AG09309 (cell line): ENCODE data around the gene FHL3.
A peak's percentile ranks its signal among the peaks of the same experiment; 100 is the strongest.

ENCODE experiments used
- DNase-seq: peaks from one replicate; pipeline ENCODE4 v3.0.0-alpha.2; 2010; ENCODE audit warnings: low read depth
- H3K4me3 ChIP-seq: 2 replicates; pipeline ENCODE4 v1.5.1; 2011; ENCODE audit warnings: mild to moderate bottlenecking, low read depth, low read length, moderate library complexity; ENCODE audit not compliant: control insufficient read depth
- TF ChIP-seq, protein P1 (sequence below): IDR thresholded peaks from 2 replicates; pipeline ENCODE4 v1.5.1; 2011; ENCODE audit warnings: mild to moderate bottlenecking, low read depth, low read length, inconsistent platforms; ENCODE audit not compliant: insufficient read depth, control insufficient read depth; ENCODE audit errors: missing control alignments

The FHL3 gene

DNA sequence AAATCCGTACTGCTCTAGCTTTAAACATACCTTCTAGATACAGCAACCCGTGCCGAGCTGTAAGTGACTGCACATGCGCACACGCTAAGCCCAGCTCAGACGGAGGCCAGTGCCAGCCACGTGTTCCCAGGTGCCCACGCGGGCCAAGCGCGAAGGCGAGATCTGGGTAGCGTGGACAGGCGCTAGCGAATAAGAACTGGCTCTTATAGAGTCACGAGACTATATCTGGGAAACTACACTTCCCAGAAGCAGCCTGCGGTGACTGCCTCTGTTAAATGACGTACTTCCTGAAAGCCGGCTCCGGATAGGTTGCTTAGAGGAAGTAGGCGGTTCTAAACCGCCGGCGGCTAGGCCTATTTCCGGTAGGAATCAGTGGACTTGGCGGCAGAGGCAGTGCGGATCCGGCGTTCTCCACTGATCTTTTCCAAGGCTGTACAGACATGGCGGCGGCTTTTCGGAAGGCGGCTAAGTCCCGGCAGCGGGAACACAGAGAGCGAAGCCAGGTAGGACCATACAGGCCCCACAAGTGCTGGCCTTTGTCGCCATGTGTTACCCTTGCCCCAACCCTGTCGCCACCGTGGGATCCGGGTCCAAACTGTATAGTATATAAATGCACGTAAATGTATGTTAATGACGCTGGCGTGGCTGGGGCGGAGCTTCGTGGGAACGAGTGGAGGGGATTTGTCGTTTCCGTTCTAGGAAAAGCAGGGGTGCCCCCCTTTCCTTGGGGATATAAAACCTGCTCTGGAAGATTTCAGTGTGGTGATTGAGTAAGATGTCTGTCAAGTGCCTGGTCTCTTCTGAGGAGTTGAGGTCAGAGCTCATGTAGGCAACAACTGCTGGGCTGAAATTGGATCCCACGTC lies 7.3 kb upstream of the FHL3 start, which contains the start of gene UTP11:
Gene UTP11, plus strand, starts transcription at position 372 of the 864 bp plus-strand sequence. Its CDS starts 69 bp downstream, at position 441.
- H3K4me3 ChIP-seq, result peak within 1 kb of the TSS; percentile 87

DNA sequence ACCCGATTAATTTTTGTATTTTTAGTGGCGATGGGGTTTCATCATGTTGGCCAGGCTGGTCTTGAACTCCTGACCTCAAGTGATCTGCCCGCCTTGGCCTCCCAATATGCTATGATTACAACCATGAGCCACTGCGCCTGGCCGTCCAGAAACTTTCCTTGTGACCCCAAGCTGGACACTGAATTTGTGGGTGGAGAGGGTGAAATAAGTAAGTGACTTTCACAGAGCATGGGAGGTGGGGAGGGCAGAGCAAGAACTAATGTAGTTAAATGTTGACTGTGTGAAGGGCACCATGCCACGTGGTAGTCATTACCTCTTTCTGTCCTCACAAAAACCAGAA lies 4.5 kb upstream of the FHL3 start:
- TF ChIP-seq, protein P1, sequence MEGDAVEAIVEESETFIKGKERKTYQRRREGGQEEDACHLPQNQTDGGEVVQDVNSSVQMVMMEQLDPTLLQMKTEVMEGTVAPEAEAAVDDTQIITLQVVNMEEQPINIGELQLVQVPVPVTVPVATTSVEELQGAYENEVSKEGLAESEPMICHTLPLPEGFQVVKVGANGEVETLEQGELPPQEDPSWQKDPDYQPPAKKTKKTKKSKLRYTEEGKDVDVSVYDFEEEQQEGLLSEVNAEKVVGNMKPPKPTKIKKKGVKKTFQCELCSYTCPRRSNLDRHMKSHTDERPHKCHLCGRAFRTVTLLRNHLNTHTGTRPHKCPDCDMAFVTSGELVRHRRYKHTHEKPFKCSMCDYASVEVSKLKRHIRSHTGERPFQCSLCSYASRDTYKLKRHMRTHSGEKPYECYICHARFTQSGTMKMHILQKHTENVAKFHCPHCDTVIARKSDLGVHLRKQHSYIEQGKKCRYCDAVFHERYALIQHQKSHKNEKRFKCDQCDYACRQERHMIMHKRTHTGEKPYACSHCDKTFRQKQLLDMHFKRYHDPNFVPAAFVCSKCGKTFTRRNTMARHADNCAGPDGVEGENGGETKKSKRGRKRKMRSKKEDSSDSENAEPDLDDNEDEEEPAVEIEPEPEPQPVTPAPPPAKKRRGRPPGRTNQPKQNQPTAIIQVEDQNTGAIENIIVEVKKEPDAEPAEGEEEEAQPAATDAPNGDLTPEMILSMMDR, result no peak
- DNase-seq, result no peak
- H3K4me3 ChIP-seq, result no peak overlapping the region

More for the DNA sequence above, 7.3 kb upstream of the FHL3 start, which contains the start of gene UTP11:
- TF ChIP-seq, protein P1, result no peak
- peak; percentile 98 for DNase-seq

DNA sequence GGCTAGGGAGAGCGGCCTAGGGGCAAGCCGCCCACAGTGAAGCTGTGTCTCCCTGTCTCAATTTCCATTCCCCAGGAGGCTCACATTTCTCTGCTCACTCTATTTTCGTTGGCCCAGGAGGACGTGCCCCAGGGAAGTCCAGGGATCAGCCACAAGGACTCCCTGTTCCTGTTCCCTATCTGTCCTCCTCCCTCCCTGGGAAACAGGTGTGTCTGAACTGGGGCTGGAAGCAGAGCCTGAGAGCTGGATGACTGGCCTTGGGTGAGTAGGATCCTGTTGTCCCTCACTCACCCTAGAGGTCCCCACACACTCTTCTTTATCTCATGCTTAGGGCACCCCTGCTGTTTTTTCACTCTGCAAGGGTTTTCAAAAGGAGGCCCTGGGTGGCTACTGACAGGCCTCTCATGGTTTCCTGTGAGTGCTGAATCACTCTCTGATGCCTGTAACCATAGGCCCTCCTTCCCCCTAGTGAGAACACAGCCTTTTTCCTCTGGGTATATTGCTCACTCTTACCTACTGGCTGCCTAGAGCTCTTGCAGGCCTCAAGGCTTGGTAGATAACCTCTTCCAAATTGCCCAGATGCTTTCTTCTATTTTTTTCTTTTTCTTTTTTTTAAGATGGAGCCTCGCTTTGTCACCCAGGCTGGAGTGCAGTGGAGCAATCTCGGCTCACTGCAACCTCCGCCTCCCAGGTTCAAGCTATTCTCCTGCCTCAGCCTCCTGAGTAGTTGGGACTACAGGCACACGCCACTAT lies 4.0 kb upstream of the FHL3 start:
- DNase-seq, result peak; percentile 52
- no peak overlapping the region for H3K4me3 ChIP-seq
- TF ChIP-seq, protein P1, result peak; percentile 8

DNA sequence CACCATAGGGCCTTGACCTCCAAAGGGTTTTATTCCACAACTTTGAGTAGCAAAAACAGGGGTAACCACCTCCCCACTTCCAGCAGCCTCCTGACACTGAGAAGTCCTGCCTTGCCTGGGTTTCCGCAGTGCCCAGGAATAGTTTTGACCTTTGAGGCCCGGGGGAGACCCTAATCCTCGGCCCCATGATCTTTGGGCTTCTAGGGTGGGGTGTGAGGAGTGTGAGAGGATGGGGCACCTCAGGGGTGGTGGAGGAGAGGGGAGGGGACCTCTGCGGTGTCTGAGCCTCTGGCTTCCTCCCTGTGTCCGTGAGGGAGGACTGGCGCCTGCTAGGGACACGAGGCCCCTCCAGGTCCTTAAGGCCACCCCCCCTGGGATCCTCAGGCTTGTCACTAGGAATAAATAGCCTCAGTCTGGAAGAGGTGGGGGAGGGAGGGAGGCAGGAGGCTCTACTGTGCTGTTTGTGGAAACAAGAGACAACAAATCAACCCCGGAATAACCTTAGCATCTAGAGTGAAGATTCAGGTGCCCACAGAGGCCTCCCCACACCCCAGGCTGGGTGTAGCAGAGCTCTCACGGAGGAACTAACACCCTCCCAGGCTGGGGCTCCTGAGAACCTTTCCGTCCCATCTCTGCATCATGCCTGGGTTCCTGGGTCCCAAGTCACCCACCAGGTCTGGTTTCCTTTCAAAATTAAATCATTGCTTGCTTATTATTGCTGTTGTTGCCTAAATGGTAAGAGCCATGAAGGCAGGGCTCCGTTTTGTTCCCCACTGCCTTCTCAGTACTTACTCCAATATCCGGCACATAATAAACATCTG lies 904 bp upstream of the FHL3 start:
- H3K4me3 ChIP-seq, result no peak overlapping the region
- TF ChIP-seq, protein P1, result no peak
- no peak for DNase-seq

DNA sequence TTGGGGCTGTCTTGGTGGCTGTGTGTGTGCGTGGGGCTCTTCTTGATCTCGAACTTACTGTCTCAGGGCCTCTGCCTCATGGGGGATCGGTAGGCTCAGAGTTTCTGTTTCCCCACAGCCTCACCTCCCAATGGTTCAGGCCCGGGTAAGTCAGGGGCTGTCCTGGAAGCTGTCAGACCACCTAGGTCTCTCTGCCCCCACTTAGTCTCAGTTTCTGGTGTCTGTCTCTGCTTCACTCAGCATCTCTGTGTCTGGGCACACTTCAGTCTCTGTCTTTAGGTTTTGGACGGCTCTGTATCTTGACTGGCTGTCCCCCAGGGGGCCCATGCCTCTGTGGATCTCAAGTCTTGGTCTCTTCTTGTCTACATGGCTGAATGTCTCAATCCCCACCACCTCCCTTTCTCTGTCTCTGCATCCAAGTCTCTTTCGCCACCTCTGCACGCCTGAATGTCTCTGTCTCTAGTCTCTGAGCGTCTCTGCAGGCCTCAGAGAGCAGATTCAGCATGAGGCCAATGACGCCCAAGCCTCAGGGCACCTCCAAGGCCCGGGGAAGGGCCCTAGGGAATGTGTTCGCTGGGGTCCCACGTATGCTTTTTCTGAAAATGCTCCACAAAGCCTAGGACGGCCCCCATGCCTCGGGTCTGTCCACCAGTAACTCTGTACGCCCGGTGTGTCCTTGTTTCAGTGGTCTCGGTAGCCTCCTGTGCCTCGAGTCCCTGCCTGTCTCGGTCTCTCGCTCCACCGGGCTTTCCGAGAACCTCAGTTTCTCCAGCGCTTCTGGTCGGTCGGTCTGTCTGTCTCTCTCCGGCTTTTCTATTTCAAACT lies 818 bp downstream of the FHL3 start:
- peak overlapping the region; percentile 68 for H3K4me3 ChIP-seq
- no peak for DNase-seq
- TF ChIP-seq, protein P1, result no peak
